Measurements from ENCODE around the gene CCDC88B. TPM values are rescaled to one million over a fixed set of nuclear protein-coding genes. Genes with fewer than 3 reads are reported as not detected.
"Not testable (repeated sequence)": the region's sequence is repeated elsewhere in the genome, so short reads cannot be mapped to it uniquely, and the experiment has no call there.

The CCDC88B gene
- total RNA-seq, 2 experiments from 2014 or later, result 107 to 112 TPM

GRCh38 chr11:64321533-64321932 lies 18.5 kb upstream of the CCDC88B start:
- Histone ChIP-seq H3K27me3 (ENCODE audit: control insufficient read depth in 1 of 2, insufficient read depth in 2 of 2, low read length in 2 of 2) (no peaks in the 10 kb centered on the region), H3K27ac (ENCODE audit: low read depth in 1 of 2, low read length in 2 of 2) (no peak overlapping the region), H3K4me1 (ENCODE audit: insufficient read depth, low read length) (peaks cover 27% of the 10 kb centered on the region), H3K4me3 (ENCODE audit: low read length) (no peak overlapping the region), H3K36me3 (ENCODE audit: insufficient read depth, low read length) (peaks cover 18% of the 10 kb centered on the region), H3K9me3 (ENCODE audit: control insufficient read depth in 1 of 2, insufficient read depth in 1 of 2, low read length in 2 of 2) (no peaks in the 10 kb centered on the region)
- no peak for ATAC-seq (ENCODE audit: poor library complexity)
- CTCF ChIA-PET, result no interaction called here
- Mint-ChIP-seq H3K4me3 (peak overlapping the region; percentile 62), H3K27me3 (no peaks in the 10 kb centered on the region), H3K9me3 (no peaks in the 10 kb centered on the region), H3K27ac (peak overlapping the region; percentile 98), H3K4me1 (ENCODE audit: low read depth) (peaks cover 36% of the 10 kb centered on the region), H3K36me3 (ENCODE audit: low read depth) (peaks cover 45% of the 10 kb centered on the region)
- TF ChIP-seq, protein P1, sequence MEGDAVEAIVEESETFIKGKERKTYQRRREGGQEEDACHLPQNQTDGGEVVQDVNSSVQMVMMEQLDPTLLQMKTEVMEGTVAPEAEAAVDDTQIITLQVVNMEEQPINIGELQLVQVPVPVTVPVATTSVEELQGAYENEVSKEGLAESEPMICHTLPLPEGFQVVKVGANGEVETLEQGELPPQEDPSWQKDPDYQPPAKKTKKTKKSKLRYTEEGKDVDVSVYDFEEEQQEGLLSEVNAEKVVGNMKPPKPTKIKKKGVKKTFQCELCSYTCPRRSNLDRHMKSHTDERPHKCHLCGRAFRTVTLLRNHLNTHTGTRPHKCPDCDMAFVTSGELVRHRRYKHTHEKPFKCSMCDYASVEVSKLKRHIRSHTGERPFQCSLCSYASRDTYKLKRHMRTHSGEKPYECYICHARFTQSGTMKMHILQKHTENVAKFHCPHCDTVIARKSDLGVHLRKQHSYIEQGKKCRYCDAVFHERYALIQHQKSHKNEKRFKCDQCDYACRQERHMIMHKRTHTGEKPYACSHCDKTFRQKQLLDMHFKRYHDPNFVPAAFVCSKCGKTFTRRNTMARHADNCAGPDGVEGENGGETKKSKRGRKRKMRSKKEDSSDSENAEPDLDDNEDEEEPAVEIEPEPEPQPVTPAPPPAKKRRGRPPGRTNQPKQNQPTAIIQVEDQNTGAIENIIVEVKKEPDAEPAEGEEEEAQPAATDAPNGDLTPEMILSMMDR (IDR thresholded peaks at IDR 0.05), result no peak
- peak in 1 of 14 experiments; percentile 11 for DNase-seq
- POLR2A ChIA-PET, result no interaction called here
- intact Hi-C loops (cut with DNase I, micrococcal nuclease), result no loop called here

- peaks cover 31% of the 10 kb centered on the region for H3K36me3 Mint-ChIP-seq (ENCODE audit: low read depth)
- H3K27ac Mint-ChIP-seq, result no peak overlapping the region
- Histone ChIP-seq H3K4me3 (ENCODE audit: low read length) (no peak overlapping the region), H3K4me1 (ENCODE audit: insufficient read depth, low read length) (peaks cover 17% of the 10 kb centered on the region), H3K36me3 (ENCODE audit: insufficient read depth, low read length) (peaks cover 18% of the 10 kb centered on the region), H3K27me3 (ENCODE audit: control insufficient read depth in 1 of 2, insufficient read depth in 2 of 2, low read length in 2 of 2) (no peaks in the 10 kb centered on the region), H3K9me3 (ENCODE audit: control insufficient read depth in 1 of 2, insufficient read depth in 1 of 2, low read length in 2 of 2) (no peaks in the 10 kb centered on the region), H3K27ac (ENCODE audit: low read depth in 1 of 2, low read length in 2 of 2) (no peak overlapping the region)
- H3K9me3 Mint-ChIP-seq, result no peaks in the 10 kb centered on the region
- ChIA-PET CTCF (no interaction called here), POLR2A (no interaction called here)
- H3K27me3 Mint-ChIP-seq, result no peaks in the 10 kb centered on the region
- TF ChIP-seq, protein P1 (IDR thresholded peaks at IDR 0.05), result no peak
- intact Hi-C loops (cut with DNase I, micrococcal nuclease), result no loop called here
- no peak overlapping the region for H3K4me3 Mint-ChIP-seq
- peaks cover 23% of the 10 kb centered on the region for H3K4me1 Mint-ChIP-seq (ENCODE audit: low read depth)
- DNase-seq, result peak in 1 of 14 experiments; percentile 19
- ATAC-seq (ENCODE audit: poor library complexity), result no peak
Measured at GRCh38 chr11:64322925-64323260, 17.1 kb upstream of the CCDC88B start.

- POLR2A ChIA-PET, result no interaction called here
- H3K9me3 Mint-ChIP-seq, result no peaks in the 10 kb centered on the region
- peaks cover 19% of the 10 kb centered on the region for H3K4me1 Mint-ChIP-seq (ENCODE audit: low read depth)
- peaks cover 13% of the 10 kb centered on the region for H3K4me1 ChIP-seq (ENCODE audit: insufficient read depth, low read length)
- H3K4me3 Mint-ChIP-seq, result no peak overlapping the region
- peaks cover 27% of the 10 kb centered on the region for H3K36me3 Mint-ChIP-seq (ENCODE audit: low read depth)
- DNase-seq (peak in 1 of 14 experiments; percentile 17), ATAC-seq (ENCODE audit: poor library complexity) (no peak)
- TF ChIP-seq, protein P1 (IDR thresholded peaks at IDR 0.05), result no peak
- H3K36me3 ChIP-seq (ENCODE audit: insufficient read depth, low read length), result peaks cover 18% of the 10 kb centered on the region
- H3K27ac Mint-ChIP-seq, result no peak overlapping the region
- H3K27ac ChIP-seq (ENCODE audit: low read depth in 1 of 2, low read length in 2 of 2), result no peak overlapping the region
- H3K27me3 Mint-ChIP-seq, result no peaks in the 10 kb centered on the region
- no peaks in the 10 kb centered on the region for H3K27me3 ChIP-seq (ENCODE audit: control insufficient read depth in 1 of 2, insufficient read depth in 2 of 2, low read length in 2 of 2)
- CTCF ChIA-PET, result no interaction called here
- H3K9me3 ChIP-seq (ENCODE audit: control insufficient read depth in 1 of 2, insufficient read depth in 1 of 2, low read length in 2 of 2), result no peaks in the 10 kb centered on the region
- intact Hi-C loops (cut with DNase I, micrococcal nuclease), result no loop called here
- no peak overlapping the region for H3K4me3 ChIP-seq (ENCODE audit: low read length)
Measured at GRCh38 chr11:64323373-64323772, 16.6 kb upstream of the CCDC88B start.

GRCh38 chr11:64323984-64324383 lies 16.0 kb upstream of the CCDC88B start:
- H3K27me3 ChIP-seq (ENCODE audit: control insufficient read depth in 1 of 2, insufficient read depth in 2 of 2, low read length in 2 of 2); H3K4me3 Mint-ChIP-seq; intact Hi-C loops (cut with DNase I, micrococcal nuclease); H3K9me3 ChIP-seq (ENCODE audit: control insufficient read depth in 1 of 2, insufficient read depth in 1 of 2, low read length in 2 of 2); H3K27ac ChIP-seq (ENCODE audit: low read depth in 1 of 2, low read length in 2 of 2); H3K4me3 ChIP-seq (ENCODE audit: low read length); ATAC-seq (ENCODE audit: poor library complexity); H3K9me3 Mint-ChIP-seq; DNase-seq; POLR2A ChIA-PET; H3K27ac Mint-ChIP-seq; H3K27me3 Mint-ChIP-seq; H3K4me1 ChIP-seq (ENCODE audit: insufficient read depth, low read length): not testable (repeated sequence)
- CTCF ChIA-PET, result interaction anchor here (0.6 kb wide), 1 partner anchor 136 kb away, joined by 3 read pairs; no protein-coding TSS in a partner anchor
- peaks cover 23% of the 10 kb centered on the region for H3K36me3 Mint-ChIP-seq (ENCODE audit: low read depth)
- peaks cover 16% of the 10 kb centered on the region for H3K4me1 Mint-ChIP-seq (ENCODE audit: low read depth)
- H3K36me3 ChIP-seq (ENCODE audit: insufficient read depth, low read length), result peaks cover 18% of the 10 kb centered on the region
